Activated B cell treated with CpG ODN at 0.5 μM for 24 hours (primary cell): ENCODE measurements around the gene ST8SIA1. TPM values are rescaled to one million over a fixed set of nuclear protein-coding genes. Genes with fewer than 3 reads are reported as not detected.

Experiments used
- ATAC-seq: fragments of 200-7000 bp; cut with Tn5 transposase; one replicate; pipeline ENCODE4 v1.10.0; 2021; ENCODE audit warnings: low read depth, mild to moderate bottlenecking, moderate library complexity
- CTCF ChIA-PET: fragments of 350-600 bp; sonication (Branson Sonifier 250); formaldehyde crosslinking; loops from one replicate; lab custom pipeline; 2021; ENCODE audit warnings: antibody characterized with exemption; lab: Charles Lee
- POLR2A ChIA-PET: fragments of 350-600 bp; sonication (Branson Sonifier 250); formaldehyde crosslinking; loops from one replicate; lab custom pipeline; 2021; ENCODE audit warnings: antibody characterized with exemption; lab: Charles Lee
- DNase-seq: peaks from one replicate; pipeline ENCODE4 v3.0.0; 2022
- H3K27ac Mint-ChIP-seq: one replicate; pipeline ENCODE4 v1.8.0; 2020; ENCODE audit warnings: mixed read lengths
- H3K27me3 Mint-ChIP-seq: one replicate; pipeline ENCODE4 v1.8.0; 2021; ENCODE audit warnings: mixed read lengths
- H3K36me3 Mint-ChIP-seq: one replicate; pipeline ENCODE4 v1.8.0; 2021; ENCODE audit warnings: low read depth, mixed read lengths
- H3K4me1 Mint-ChIP-seq: one replicate; pipeline ENCODE4 v1.8.0; 2021; ENCODE audit warnings: mixed read lengths
- H3K4me3 Mint-ChIP-seq: one replicate; pipeline ENCODE4 v1.8.0; 2020; ENCODE audit warnings: mild to moderate bottlenecking, mixed read lengths
- H3K9me3 Mint-ChIP-seq: one replicate; pipeline ENCODE4 v1.8.0; 2020; ENCODE audit warnings: mixed read lengths
- CTCF ChIP-seq: fragments of 200-600 bp; IDR thresholded peaks from one replicate; pipeline ENCODE4 v1.8.0; 2022; ENCODE audit warnings: antibody characterized with exemption, mild to moderate bottlenecking
- intact Hi-C: fragments of 100-400 bp; cut with micrococcal nuclease; formaldehyde crosslinking; loops from one replicate; pipeline ENCODE4 v1.15.1; 2024
- total RNA-seq: library from RNA; stranded (reverse); gene quantifications from 2 replicates; pipeline ENCODE4 v1.2.3, GENCODE V29; 2022

The ST8SIA1 gene
- total RNA-seq, 1 donor from 2014 or later, result 0.31 TPM

GRCh38 chr12:22202847-22203246 lies 131.7 kb downstream of the ST8SIA1 start:
- TF ChIP-seq CTCF, result no peak
- ChIA-PET CTCF (no interaction called here), POLR2A (no interaction called here)
- ATAC-seq (no peak), DNase-seq (no peak)
- Mint-ChIP-seq H3K27ac (no peak overlapping the region), H3K4me3 (no peak overlapping the region), H3K36me3 (no peaks in the 10 kb centered on the region), H3K27me3 (peaks cover 25% of the 10 kb centered on the region), H3K9me3 (peaks cover 13% of the 10 kb centered on the region), H3K4me1 (no peaks in the 10 kb centered on the region)
- intact Hi-C loops, result no loop called here

GRCh38 chr12:22201101-22201500 lies 133.4 kb downstream of the ST8SIA1 start:
- no peak overlapping the region for H3K4me3 Mint-ChIP-seq
- TF ChIP-seq CTCF, result no peak
- peaks cover 13% of the 10 kb centered on the region for H3K9me3 Mint-ChIP-seq
- H3K27me3 Mint-ChIP-seq, result peaks cover 21% of the 10 kb centered on the region
- no peak for ATAC-seq
- CTCF ChIA-PET, result no interaction called here
- H3K27ac Mint-ChIP-seq, result no peak overlapping the region
- POLR2A ChIA-PET, result no interaction called here
- H3K4me1 Mint-ChIP-seq, result no peaks in the 10 kb centered on the region
- DNase-seq, result no peak
- intact Hi-C loops, result no loop called here
- no peaks in the 10 kb centered on the region for H3K36me3 Mint-ChIP-seq

GRCh38 chr12:22196236-22196635 lies 138.3 kb downstream of the ST8SIA1 start:
- Mint-ChIP-seq H3K27me3 (peaks cover 3% of the 10 kb centered on the region), H3K4me3 (no peak overlapping the region), H3K36me3 (no peaks in the 10 kb centered on the region), H3K27ac (no peak overlapping the region), H3K9me3 (no peaks in the 10 kb centered on the region), H3K4me1 (no peaks in the 10 kb centered on the region)
- CTCF ChIA-PET, result no interaction called here
- POLR2A ChIA-PET, result no interaction called here
- intact Hi-C loops, result no loop called here
- DNase-seq (no peak), ATAC-seq (no peak)
- no peak for TF ChIP-seq CTCF

GRCh38 chr12:22190969-22191368 lies 143.5 kb downstream of the ST8SIA1 start:
- ATAC-seq (no peak), DNase-seq (no peak)
- Mint-ChIP-seq H3K4me1 (no peaks in the 10 kb centered on the region), H3K27me3 (no peaks in the 10 kb centered on the region), H3K4me3 (no peak overlapping the region), H3K27ac (no peak overlapping the region), H3K9me3 (no peaks in the 10 kb centered on the region), H3K36me3 (no peaks in the 10 kb centered on the region)
- TF ChIP-seq CTCF, result no peak
- POLR2A ChIA-PET, result no interaction called here
- CTCF ChIA-PET, result no interaction called here
- intact Hi-C loops, result no loop called here

- Mint-ChIP-seq H3K4me1 (no peaks in the 10 kb centered on the region), H3K27ac (no peak overlapping the region), H3K4me3 (no peak overlapping the region), H3K9me3 (no peaks in the 10 kb centered on the region), H3K27me3 (no peaks in the 10 kb centered on the region), H3K36me3 (no peaks in the 10 kb centered on the region)
- intact Hi-C loops, result no loop called here
- ATAC-seq, result no peak
- ChIA-PET CTCF (no interaction called here), POLR2A (no interaction called here)
- no peak for DNase-seq
- no peak for TF ChIP-seq CTCF
Measured at GRCh38 chr12:22188431-22188830, 146.1 kb downstream of the ST8SIA1 start.
